GM20000 (cell line): ENCODE results near the gene MBLAC1.
"Not testable (repeated sequence)": the region's sequence is repeated elsewhere in the genome, so short reads cannot be mapped to it uniquely, and the experiment has no call there.

Experiments
- DNase-seq: peaks from one replicate; pipeline ENCODE4 v3.0.0; 2012; ENCODE audit warnings: low spot score
- TF ChIP-seq, protein P1 (sequence below): IDR thresholded peaks from 2 replicates; pipeline ENCODE4 v1.5.1; 2012; ENCODE audit warnings: mild to moderate bottlenecking, control low read depth; ENCODE audit errors: extremely low read depth, missing control alignments

The MBLAC1 gene

DNA sequence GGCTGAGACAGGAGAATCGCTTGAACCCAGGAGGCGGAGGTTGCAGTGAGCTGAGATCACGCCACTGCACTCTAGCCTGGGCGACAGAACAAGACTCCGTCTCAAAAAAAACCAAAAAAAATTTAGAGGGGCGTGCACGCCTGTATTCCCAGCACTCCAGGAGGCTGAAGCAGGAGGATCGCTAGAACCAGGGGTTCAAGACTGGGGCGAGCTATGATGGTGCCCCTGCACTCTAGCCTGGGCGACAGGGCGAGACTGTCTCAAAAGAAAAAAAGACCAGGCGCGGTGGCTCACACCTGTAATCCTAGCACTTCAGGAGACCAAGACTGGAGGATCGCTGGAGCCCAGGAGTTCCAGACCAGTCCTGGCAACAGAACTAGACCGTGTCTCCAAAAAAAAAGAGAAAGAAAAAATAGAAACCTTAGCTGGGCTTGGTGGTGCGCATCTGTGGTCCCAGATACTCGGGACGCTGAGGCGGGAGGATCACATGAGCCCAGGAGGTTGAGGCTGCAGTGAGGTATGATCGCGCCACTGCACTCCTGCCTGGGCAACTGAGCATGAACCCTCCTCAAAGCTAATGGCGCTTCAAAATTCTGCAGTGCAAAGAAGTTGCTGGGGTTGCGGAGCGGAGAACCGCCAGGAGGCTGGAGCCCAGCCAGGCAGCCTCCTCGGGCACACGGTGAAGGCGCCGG, 382 bp upstream of the MBLAC1 start:
- TF ChIP-seq, protein P1, sequence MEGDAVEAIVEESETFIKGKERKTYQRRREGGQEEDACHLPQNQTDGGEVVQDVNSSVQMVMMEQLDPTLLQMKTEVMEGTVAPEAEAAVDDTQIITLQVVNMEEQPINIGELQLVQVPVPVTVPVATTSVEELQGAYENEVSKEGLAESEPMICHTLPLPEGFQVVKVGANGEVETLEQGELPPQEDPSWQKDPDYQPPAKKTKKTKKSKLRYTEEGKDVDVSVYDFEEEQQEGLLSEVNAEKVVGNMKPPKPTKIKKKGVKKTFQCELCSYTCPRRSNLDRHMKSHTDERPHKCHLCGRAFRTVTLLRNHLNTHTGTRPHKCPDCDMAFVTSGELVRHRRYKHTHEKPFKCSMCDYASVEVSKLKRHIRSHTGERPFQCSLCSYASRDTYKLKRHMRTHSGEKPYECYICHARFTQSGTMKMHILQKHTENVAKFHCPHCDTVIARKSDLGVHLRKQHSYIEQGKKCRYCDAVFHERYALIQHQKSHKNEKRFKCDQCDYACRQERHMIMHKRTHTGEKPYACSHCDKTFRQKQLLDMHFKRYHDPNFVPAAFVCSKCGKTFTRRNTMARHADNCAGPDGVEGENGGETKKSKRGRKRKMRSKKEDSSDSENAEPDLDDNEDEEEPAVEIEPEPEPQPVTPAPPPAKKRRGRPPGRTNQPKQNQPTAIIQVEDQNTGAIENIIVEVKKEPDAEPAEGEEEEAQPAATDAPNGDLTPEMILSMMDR = no peak
- DNase-seq = no peak

DNA sequence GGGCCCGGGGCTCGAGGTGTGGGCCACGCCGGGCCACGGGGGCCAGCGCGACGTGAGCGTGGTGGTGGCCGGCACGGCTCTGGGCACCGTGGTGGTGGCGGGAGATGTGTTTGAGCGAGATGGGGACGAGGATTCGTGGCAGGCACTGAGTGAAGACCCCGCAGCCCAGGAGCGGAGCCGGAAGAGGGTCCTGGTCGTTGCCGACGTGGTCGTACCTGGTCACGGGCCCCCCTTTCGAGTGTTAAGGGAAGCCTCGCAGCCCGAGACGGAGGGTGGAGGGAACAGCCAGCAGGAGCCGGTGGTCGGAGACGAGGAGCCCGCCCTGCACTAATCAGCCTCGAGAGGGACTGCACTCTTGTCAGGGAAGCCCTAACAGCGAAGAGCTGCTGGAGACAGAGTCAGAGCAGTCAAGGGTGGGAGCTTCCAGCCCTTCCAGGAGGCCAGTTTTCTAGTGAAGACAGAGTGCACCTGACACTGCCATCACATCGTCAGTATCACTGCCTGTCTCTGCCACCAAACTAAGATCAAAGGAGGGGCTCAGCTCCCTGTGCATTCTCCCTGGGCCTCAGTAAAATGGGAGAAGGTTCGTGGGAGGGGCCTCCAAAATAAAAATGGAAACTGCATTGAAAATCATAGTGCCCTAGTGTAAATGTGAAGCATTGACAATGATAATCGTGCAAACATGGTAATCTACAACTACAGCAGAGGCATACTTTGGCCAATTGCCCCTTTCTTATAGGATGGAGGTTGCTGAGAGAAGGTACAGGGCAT, 1.3 kb downstream of the MBLAC1 start:
- DNase-seq = peak; percentile 45
- TF ChIP-seq, protein P1 = no peak

DNA sequence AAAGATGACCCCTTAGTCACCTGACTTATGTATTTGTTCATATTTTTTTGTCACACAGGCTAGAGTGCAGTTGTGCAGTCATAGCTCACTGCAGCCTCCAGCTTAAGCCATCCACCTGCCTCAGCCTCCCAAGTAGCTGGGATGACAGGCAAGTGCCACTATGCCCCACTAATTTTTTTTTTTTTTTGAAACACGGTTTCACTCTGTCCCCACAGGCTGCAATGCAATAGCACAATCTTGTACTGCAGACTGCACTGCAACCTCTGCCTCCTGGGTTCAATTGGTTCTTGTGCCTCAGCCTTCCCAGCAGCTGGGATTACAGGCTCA, 1.8 kb downstream of the MBLAC1 start:
- TF ChIP-seq, protein P1 = no peak
- no peak for DNase-seq

DNA sequence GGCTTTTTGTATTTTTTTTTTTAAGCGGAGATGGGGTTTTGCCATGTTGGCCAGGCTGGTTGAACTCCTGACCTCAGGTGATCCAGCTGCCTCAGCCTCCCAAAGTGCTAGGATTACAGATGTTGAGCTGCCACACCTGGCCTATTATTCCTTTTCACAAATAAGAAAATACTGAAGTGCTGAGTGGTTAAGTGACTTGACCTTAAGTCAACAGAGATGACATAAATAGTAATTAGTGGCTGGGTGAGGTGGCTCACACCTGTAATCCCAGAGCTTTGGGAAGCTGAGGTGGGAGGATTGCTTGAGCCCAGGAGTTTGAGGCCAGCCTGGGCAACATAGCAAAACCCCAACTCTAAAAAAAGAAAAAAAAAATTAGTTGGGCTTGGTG, 3.4 kb downstream of the MBLAC1 start:
- DNase-seq = not testable (repeated sequence)

DNA sequence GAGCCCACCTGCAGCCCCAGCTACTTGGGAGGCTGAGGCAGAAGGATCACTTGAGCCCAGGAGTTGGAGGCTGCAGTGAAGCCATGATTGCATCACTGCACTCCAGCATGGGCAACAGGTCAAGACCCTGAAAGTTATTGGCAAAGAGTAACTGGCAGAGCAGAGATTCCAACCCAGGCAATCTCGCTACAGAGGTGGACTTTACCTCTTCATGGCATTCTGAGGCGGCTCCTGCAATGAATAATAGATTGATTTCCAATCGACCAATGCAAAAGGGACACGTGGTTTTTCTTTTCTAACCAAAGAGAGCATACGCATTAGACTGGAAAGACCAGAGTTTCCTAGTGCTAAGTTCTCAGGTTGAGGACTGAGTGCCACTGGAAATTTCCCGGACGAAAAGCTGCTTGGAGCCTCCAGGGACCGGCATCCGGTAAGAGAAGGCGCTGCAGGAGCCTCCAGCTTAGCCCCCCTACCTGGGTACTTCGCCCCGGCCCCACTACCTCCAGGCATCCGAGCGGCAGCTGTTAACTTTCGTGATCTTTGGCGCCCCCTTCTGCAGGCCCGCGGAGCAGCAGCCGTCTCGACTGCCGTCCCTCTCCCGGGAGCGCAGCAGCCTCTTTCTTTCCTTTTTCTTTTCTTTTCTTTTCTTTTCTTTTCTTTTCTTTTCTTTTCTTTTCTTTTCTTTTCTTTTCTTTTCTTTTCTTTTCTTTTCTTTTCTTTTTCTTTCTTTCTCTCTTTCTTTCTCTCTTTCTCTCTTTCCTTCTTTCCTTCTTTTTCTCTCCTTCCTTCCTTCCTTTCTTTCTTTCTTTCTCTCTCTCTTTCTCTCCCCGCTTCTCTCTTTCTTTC, 4.1 kb downstream of the MBLAC1 start:
- TF ChIP-seq, protein P1 = peak; percentile 93
- peak; percentile 80 for DNase-seq

DNA sequence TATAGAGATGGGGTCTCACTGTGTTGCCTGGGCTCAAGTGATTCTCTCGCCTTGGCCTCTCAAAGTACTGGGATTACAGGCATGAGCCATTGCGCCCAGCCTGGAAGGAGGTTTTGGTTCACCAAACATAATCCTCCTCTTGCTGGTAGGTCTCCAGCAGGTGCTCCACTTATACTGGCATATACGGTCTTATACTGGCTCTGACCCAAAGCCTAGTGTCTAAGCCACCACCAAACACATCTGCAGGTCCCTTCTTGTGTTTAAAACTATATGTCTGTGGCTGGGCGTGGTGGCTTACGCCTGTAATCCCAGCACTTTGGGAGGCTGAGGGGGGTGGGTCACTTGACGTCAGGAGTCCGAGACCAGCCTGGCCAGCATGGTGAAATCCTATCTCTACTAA, 5.4 kb downstream of the MBLAC1 start:
- DNase-seq = no peak
- TF ChIP-seq, protein P1 = no peak

DNA sequence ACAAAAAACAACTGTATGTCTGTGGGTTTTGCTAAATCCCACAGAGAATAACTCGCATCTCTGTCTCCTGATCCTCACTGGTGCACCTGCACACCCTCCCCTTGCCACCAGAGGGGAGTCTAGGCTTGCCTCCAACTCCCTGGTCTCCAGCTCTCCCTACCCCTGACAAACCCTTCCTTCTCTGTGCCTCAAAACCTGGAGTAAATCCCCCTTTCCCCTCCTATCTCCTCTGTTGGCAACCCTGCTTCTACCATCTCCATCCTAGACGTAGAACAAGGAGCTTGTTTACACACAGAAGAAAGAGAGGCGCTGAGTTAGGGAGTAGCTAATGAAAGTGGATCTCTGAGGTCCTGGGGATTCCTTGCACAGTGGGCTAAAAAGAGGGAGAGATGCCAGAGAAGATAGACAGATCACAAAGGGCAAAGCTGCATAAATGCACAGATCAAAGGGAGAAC, 6.0 kb downstream of the MBLAC1 start:
- TF ChIP-seq, protein P1 = peak; percentile 92
- peak; percentile 78 for DNase-seq
